Neural crest cell (in vitro differentiated cells): ENCODE results near the gene PLA2G2C. TPM values are rescaled to one million over a fixed set of nuclear protein-coding genes. Genes with fewer than 3 reads are reported as not detected.

Experiments
- DNase-seq: peaks from one replicate; pipeline ENCODE4 v3.0.0; 2021; ENCODE audit warnings: low read depth, mixed read lengths, low spot score
- H3K27ac Mint-ChIP-seq: one replicate; pipeline ENCODE4 v1.8.0; 2021; ENCODE audit warnings: mild to moderate bottlenecking, mixed read lengths; ENCODE audit not compliant: unreplicated experiment
- H3K27me3 Mint-ChIP-seq: 2 replicates; pipeline ENCODE4 v1.8.0; 2021; ENCODE audit warnings: low read depth, mild to moderate bottlenecking, mixed read lengths
- H3K36me3 Mint-ChIP-seq: 2 replicates; pipeline ENCODE4 v1.8.0; 2021; ENCODE audit warnings: low read depth, mild to moderate bottlenecking, mixed read lengths
- H3K4me1 Mint-ChIP-seq: 2 replicates; pipeline ENCODE4 v1.8.0; 2021; ENCODE audit warnings: mixed read lengths
- H3K4me3 Mint-ChIP-seq: one replicate; pipeline ENCODE4 v1.8.0; 2021; ENCODE audit warnings: mild to moderate bottlenecking, mixed read lengths
- H3K9me3 Mint-ChIP-seq: 2 replicates; pipeline ENCODE4 v1.8.0; 2021; ENCODE audit warnings: mixed read lengths
- total RNA-seq: library from RNA; stranded (reverse); gene quantifications from 2 replicates; pipeline ENCODE4 v1.2.1, GENCODE V29; 2021
- TF ChIP-seq, protein P1 (sequence below): fragments of 200-600 bp; sonication (generic); conservative IDR thresholded peaks from 2 replicates; pipeline ENCODE4 v1.5.0; 2021; ENCODE audit warnings: antibody characterized with exemption, mild to moderate bottlenecking

PLA2G2C gene
- total RNA-seq, 1 donor from 2014 or later = not detected

DNA sequence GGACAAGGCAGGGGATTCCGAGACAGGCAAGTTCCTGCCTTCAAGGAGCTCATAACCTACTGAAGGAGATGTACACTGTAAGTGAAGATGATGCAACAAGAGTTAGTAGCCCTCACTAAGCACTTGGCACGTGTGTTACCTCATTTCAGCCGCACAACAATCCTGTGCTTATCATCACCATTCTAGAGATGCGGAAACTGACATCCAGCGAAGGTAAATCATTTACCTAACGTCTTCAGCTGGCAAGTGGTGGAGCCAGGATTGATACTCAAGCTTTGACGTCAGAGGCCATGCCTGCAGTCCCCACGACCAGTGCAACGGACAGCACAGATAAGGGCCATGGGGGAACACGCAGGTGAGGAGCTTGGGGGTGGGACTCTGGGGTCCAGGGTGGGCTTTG lies 3.3 kb downstream of the PLA2G2C start:
- no peak for DNase-seq
- Mint-ChIP-seq H3K4me1 (peaks cover 12% of the 10 kb centered on the region), H3K36me3 (no peaks in the 10 kb centered on the region), H3K27ac (no peak overlapping the region), H3K4me3 (no peak overlapping the region), H3K9me3 (peaks cover 3% of the 10 kb centered on the region), H3K27me3 (peaks cover 26% of the 10 kb centered on the region)
- TF ChIP-seq, protein P1, sequence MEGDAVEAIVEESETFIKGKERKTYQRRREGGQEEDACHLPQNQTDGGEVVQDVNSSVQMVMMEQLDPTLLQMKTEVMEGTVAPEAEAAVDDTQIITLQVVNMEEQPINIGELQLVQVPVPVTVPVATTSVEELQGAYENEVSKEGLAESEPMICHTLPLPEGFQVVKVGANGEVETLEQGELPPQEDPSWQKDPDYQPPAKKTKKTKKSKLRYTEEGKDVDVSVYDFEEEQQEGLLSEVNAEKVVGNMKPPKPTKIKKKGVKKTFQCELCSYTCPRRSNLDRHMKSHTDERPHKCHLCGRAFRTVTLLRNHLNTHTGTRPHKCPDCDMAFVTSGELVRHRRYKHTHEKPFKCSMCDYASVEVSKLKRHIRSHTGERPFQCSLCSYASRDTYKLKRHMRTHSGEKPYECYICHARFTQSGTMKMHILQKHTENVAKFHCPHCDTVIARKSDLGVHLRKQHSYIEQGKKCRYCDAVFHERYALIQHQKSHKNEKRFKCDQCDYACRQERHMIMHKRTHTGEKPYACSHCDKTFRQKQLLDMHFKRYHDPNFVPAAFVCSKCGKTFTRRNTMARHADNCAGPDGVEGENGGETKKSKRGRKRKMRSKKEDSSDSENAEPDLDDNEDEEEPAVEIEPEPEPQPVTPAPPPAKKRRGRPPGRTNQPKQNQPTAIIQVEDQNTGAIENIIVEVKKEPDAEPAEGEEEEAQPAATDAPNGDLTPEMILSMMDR = no peak

DNA sequence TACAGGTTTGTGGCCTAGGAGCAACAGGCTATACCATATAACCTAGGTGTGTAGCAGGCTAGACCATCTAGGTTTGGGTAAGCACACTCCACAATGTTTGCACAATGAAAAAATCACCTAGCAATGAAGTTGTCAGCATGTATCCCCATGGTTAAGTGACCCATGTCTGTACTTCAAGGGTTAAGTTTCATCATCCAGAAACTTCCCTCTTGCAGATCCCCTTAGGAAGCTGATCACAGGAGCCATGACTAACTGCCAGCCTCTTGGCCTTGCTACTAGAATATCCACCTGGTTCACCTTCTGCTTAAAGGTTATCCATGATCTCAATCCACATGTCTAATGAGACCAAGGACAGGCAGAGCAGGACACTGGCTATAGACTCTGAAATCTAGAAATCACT lies 3.9 kb downstream of the PLA2G2C start:
- TF ChIP-seq, protein P1 = no peak
- Mint-ChIP-seq H3K4me1 (peaks cover 12% of the 10 kb centered on the region), H3K27me3 (peaks cover 28% of the 10 kb centered on the region), H3K9me3 (peaks cover 3% of the 10 kb centered on the region), H3K27ac (no peak overlapping the region), H3K36me3 (no peaks in the 10 kb centered on the region), H3K4me3 (peak overlapping the region; percentile 9)
- no peak for DNase-seq

DNA sequence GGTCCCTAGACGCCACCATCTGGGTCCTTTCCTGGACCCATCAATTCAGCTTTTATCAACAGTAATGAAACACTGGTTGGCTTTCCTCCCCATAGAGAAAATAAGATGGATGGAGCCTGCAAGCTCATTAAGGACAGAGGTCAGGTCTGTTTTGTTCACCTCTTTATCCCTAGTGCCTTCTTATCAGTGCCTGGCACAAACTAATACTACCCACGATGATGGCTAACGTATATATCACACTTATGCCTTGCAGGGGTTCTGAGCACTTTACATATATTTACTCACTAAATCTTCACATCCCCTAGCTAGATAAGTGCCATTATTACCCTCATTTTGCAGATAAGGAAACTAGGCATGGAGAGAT lies 5.5 kb downstream of the PLA2G2C start:
- TF ChIP-seq, protein P1 = no peak
- peaks cover 6% of the 10 kb centered on the region for H3K4me1 Mint-ChIP-seq
- no peak overlapping the region for H3K4me3 Mint-ChIP-seq
- H3K27me3 Mint-ChIP-seq = peaks cover 32% of the 10 kb centered on the region
- no peak overlapping the region for H3K27ac Mint-ChIP-seq
- H3K36me3 Mint-ChIP-seq = no peaks in the 10 kb centered on the region
- no peak for DNase-seq
- peaks cover 3% of the 10 kb centered on the region for H3K9me3 Mint-ChIP-seq

DNA sequence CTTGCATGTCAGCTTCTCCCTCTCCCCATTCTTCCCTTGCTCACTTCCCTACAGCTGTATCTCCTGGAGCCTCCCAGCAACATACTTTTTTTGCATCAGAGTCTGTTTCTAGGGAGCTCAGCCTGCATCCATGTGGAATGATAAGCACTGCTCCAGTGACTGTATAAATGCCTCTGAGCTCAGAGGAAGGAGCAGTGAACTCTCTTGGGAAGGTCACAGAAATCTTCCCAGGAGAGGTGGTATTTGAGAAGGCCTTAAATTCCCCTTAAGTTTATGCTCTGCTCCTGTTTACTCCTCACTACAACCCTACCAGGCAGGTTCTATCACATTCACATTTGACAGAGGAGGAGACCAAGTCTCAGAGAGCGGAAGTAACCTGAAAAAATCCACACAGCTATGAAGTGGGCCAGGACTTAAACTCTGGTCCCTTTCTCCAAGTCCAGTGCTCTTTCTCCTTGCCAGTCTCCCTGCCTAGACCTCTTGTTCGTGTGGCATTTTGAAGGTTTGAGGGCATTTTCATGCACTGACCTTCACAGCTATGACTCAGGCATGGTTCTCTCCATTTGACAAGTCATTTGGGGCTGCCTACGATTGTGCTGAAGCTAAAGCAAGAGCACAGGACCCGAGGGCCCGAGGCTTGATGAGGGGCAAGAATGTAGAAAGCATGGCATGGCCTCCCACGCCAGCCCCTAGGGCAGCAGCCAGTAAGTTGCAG lies 6.0 kb downstream of the PLA2G2C start:
- Mint-ChIP-seq H3K4me3 (no peak overlapping the region), H3K9me3 (peaks cover 3% of the 10 kb centered on the region), H3K27me3 (peaks cover 32% of the 10 kb centered on the region), H3K27ac (no peak overlapping the region), H3K4me1 (peaks cover 4% of the 10 kb centered on the region), H3K36me3 (no peaks in the 10 kb centered on the region)
- DNase-seq = no peak
- TF ChIP-seq, protein P1 = no peak

DNA sequence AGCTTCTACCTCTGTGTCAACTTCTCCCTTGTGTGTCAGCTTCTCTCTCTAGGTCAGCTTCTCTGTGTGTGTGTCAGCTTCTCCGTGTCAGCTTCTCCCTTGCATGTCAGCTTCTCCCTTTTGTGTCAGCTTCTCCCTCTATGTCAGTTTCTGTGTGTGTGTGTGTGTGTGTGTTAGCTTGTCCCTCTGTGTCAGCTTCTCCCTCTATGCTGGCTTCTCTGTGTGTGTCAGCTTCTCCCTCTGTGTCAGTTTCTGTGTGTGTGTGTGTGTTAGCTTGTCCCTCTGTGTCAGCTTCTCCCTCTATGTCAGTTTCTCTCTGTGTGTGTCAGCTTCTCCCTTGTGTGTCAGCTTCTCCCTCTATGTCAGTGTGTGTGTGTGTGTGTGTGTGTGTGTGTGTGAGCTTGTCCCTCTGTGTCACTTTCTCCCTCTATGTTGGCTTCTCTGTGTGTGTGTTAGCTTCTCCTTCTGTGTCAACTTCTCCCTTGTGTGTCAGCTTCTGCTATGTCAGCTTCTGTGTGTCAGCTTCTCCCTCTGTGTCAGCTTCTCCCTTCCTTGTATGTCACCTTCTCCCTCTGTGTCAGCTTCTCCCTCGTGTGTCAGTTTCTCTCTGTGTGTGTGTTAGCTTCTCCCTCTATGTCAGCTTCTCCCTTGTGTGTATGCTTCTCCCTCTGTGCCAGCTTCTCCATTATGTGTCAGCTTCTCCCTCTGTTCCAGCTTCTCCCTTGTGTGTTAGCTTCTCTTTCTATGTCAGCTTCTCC lies 6.8 kb downstream of the PLA2G2C start:
- H3K4me1 Mint-ChIP-seq = no peaks in the 10 kb centered on the region
- no peaks in the 10 kb centered on the region for H3K36me3 Mint-ChIP-seq
- H3K27ac Mint-ChIP-seq = no peak overlapping the region
- peaks cover 3% of the 10 kb centered on the region for H3K9me3 Mint-ChIP-seq
- no peak overlapping the region for H3K4me3 Mint-ChIP-seq
- H3K27me3 Mint-ChIP-seq = peaks cover 36% of the 10 kb centered on the region
- DNase-seq = no peak
- TF ChIP-seq, protein P1 = no peak
